Endodermal cell (in vitro differentiated cells): ENCODE results near the gene POLA2. TPM values are rescaled to one million over a fixed set of nuclear protein-coding genes. Genes with fewer than 3 reads are reported as not detected.

Experiments used
- DNase-seq: peaks from one replicate; pipeline ENCODE4 v3.0.0-alpha.2; 2017
- H3K27ac ChIP-seq: 2 replicates; pipeline ENCODE4 v1.5.1; 2013; ENCODE audit warnings: mild to moderate bottlenecking, low read depth, low read length, moderate library complexity
- H3K27me3 ChIP-seq: 2 replicates; pipeline ENCODE4 v1.6.1; 2013; ENCODE audit warnings: mild to moderate bottlenecking, low read length, moderate library complexity; ENCODE audit not compliant: insufficient read depth, control insufficient read depth, poor library complexity, severe bottlenecking
- H3K36me3 ChIP-seq: 2 replicates; pipeline ENCODE4 v1.7.0; 2013; ENCODE audit warnings: mild to moderate bottlenecking, low read length, moderate library complexity; ENCODE audit not compliant: control insufficient read depth, insufficient read depth
- H3K4me1 ChIP-seq: one replicate; pipeline ENCODE4 v1.7.0; 2013; ENCODE audit warnings: low read length; ENCODE audit not compliant: control insufficient read depth, insufficient read depth
- H3K4me3 ChIP-seq: 2 replicates; pipeline ENCODE4 v1.5.1; 2013; ENCODE audit warnings: mild to moderate bottlenecking, low read length, moderate library complexity
- H3K9ac ChIP-seq: 2 replicates; pipeline ENCODE4 v1.6.1; 2013; ENCODE audit warnings: mild to moderate bottlenecking, low read length, moderate library complexity; ENCODE audit not compliant: poor library complexity, severe bottlenecking; ENCODE audit errors: extremely low read depth
- H3K9me3 ChIP-seq: 2 replicates; pipeline ENCODE4 v1.6.1; 2013; ENCODE audit warnings: mild to moderate bottlenecking, low read length, moderate library complexity; ENCODE audit not compliant: control insufficient read depth
- H3K27ac Mint-ChIP-seq: 2 replicates; pipeline ENCODE4 v1.8.0; 2020; ENCODE audit warnings: mixed read lengths
- H3K27me3 Mint-ChIP-seq: 2 replicates; pipeline ENCODE4 v1.8.0; 2021; ENCODE audit warnings: mild to moderate bottlenecking, mixed read lengths; ENCODE audit not compliant: insufficient read depth
- H3K36me3 Mint-ChIP-seq: 2 replicates; pipeline ENCODE4 v1.8.0; 2020; ENCODE audit warnings: low read depth, mixed read lengths
- H3K4me1 Mint-ChIP-seq: 2 replicates; pipeline ENCODE4 v1.8.0; 2020; ENCODE audit warnings: mixed read lengths
- H3K4me3 Mint-ChIP-seq: 2 replicates; pipeline ENCODE4 v1.8.0; 2020; ENCODE audit warnings: mild to moderate bottlenecking, moderate library complexity, mixed read lengths
- H3K9me3 Mint-ChIP-seq: 2 replicates; pipeline ENCODE4 v1.8.0; 2020; ENCODE audit warnings: mild to moderate bottlenecking, mixed read lengths
- WGBS, 2 experiments: methylation state at CpG; one replicate each; pipeline versions ENCODE4 v1.1.5 to v1.1.7; 2013; ENCODE audit warnings: missing lambda C conversion rate in 2 of 2, mixed read lengths in 1 of 2; ENCODE audit not compliant: insufficient coverage in 1 of 2, insufficient read length in 1 of 2; 5-methylcytosine and 5-hydroxymethylcytosine counted together
- total RNA-seq, 2 donors: library from RNA; stranded (reverse); fragmentation: NEBNext Ultra II Directional in 1 of 2; extraction: Animal tissue kit (Norgen Biotek cat#: 25700) in 1 of 2; gene quantifications; 2 replicates in 1 of 2; 3 replicates in 1 of 2; pipeline ENCODE4 v1.2.1, GENCODE V29; 2021
- TF ChIP-seq, protein P1 (sequence below): fragments of 200-600 bp; sonication (generic); conservative IDR thresholded peaks from 2 replicates; pipeline ENCODE4 v1.5.0; 2021; ENCODE audit warnings: antibody characterized with exemption, mild to moderate bottlenecking

POLA2 gene
- total RNA-seq, 2 donors from 2014 or later, result 42.2 to 65.0 TPM

DNA sequence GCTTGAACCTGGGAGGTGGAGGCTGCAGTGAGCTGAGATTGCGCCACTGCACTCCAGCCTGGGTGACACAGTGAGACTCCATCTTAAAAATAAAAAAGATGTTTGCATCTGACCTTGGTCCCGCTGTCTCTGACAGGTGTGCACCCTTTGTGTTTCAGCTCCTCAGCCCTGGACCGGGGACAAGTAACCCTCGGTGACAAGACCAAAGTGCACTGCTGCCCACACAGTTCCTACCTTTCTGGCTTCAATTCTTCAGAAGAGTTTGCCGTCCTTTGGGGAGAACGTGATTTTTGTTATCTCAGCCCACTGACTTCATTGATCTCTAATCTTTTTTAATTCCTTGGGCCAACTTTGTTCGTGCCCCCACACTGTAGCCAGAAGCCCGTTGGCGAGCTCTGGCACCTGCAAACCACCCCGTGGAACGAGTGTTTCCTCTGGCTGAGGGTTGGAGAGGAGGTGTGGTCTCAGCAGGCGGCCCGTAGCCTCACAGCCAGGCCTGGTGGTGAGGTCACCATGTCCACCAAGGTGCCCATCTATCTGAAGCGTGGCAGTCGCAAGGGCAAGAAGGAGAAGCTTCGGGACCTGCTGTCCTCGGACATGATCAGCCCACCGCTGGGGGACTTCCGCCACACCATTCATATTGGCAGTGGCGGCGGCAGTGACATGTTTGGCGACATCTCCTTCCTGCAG, 58.8 kb downstream of the POLA2 start:
- Mint-ChIP-seq H3K36me3 (peaks cover 17% of the 10 kb centered on the region), H3K4me3 (no peak overlapping the region), H3K27ac (no peak overlapping the region), H3K9me3 (no peaks in the 10 kb centered on the region), H3K4me1 (peaks cover 14% of the 10 kb centered on the region), H3K27me3 (no peaks in the 10 kb centered on the region)
- no peak overlapping the region for H3K4me3 ChIP-seq
- H3K27ac ChIP-seq, result no peak overlapping the region
- no peak overlapping the region for H3K9ac ChIP-seq
- H3K9me3 ChIP-seq, result no peaks in the 10 kb centered on the region
- no peak for DNase-seq
- H3K27me3 ChIP-seq, result no peaks in the 10 kb centered on the region
- H3K36me3 ChIP-seq, result peaks cover 8% of the 10 kb centered on the region
- WGBS, 2 experiments, result 93% methylated on average over 16 to 22 of the region's 22 CpGs
- H3K4me1 ChIP-seq, result peaks cover 7% of the 10 kb centered on the region
- TF ChIP-seq, protein P1, sequence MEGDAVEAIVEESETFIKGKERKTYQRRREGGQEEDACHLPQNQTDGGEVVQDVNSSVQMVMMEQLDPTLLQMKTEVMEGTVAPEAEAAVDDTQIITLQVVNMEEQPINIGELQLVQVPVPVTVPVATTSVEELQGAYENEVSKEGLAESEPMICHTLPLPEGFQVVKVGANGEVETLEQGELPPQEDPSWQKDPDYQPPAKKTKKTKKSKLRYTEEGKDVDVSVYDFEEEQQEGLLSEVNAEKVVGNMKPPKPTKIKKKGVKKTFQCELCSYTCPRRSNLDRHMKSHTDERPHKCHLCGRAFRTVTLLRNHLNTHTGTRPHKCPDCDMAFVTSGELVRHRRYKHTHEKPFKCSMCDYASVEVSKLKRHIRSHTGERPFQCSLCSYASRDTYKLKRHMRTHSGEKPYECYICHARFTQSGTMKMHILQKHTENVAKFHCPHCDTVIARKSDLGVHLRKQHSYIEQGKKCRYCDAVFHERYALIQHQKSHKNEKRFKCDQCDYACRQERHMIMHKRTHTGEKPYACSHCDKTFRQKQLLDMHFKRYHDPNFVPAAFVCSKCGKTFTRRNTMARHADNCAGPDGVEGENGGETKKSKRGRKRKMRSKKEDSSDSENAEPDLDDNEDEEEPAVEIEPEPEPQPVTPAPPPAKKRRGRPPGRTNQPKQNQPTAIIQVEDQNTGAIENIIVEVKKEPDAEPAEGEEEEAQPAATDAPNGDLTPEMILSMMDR, result no peak

DNA sequence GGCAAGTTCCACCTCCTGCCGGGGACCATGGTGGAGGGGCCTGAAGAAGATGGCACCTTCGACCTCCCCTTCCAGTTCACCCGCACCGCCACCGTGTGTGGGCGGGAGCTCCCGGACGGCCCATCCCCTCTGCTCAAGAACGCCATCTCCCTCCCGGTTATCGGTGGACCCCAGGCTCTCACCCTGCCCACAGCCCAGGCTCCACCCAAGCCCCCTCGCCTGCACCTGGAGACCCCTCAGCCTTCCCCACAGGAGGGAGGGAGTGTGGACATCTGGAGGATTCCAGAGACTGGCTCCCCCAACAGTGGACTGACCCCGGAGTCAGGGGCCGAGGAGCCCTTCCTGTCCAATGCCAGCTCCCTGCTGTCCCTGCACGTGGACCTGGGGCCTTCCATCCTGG, 59.3 kb downstream of the POLA2 start:
- Histone ChIP-seq H3K36me3 (peaks cover 8% of the 10 kb centered on the region), H3K4me1 (peaks cover 7% of the 10 kb centered on the region), H3K4me3 (no peak overlapping the region), H3K27me3 (no peaks in the 10 kb centered on the region), H3K9ac (no peak overlapping the region), H3K9me3 (no peaks in the 10 kb centered on the region), H3K27ac (no peak overlapping the region)
- peaks cover 10% of the 10 kb centered on the region for H3K4me1 Mint-ChIP-seq
- no peak overlapping the region for H3K4me3 Mint-ChIP-seq
- DNase-seq, result no peak
- H3K27me3 Mint-ChIP-seq, result no peaks in the 10 kb centered on the region
- no peak overlapping the region for H3K27ac Mint-ChIP-seq
- H3K9me3 Mint-ChIP-seq, result no peaks in the 10 kb centered on the region
- TF ChIP-seq, protein P1, result no peak
- peaks cover 17% of the 10 kb centered on the region for H3K36me3 Mint-ChIP-seq
- 92 to 96% methylated on average over 2 to 15 of the region's 15 CpGs for WGBS, 2 experiments

DNA sequence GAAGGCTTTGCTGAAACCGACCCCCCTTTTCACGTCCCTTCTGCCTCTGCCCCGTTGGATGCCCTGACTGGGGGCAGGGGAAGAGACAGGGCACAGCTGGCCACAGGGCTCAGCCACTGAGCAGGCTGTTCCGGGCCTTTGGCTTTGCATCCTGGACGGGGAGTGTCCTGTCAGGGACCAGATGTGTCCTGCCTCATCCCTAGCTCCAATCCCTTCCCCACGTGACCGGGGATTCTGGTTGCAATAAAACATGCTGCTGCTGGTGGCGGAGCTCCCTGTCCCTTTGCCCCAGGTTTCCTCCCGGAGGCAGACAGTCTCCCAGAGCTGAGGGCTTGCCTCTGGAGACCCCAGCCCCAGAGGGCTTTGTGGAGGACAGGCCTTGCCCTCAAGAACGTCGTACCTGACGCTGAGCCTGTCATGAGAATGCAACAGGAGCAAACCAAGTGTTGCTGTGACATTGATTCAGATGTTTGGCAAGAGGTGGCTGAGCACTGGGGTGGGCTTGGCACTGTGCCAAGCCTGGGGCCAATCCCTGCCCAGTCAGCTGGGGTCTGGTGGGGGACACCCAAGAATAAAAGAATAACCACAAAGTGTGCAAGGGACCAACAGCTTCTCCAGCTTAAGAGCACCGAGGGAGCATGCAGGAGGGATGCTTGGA, 60.2 kb downstream of the POLA2 start:
- no peak overlapping the region for H3K27ac Mint-ChIP-seq

More for the DNA sequence above, 60.2 kb downstream of the POLA2 start:
- Histone ChIP-seq H3K4me1 (peaks cover 2% of the 10 kb centered on the region), H3K9me3 (no peaks in the 10 kb centered on the region), H3K9ac (no peak overlapping the region), H3K36me3 (peaks cover 8% of the 10 kb centered on the region), H3K27me3 (no peaks in the 10 kb centered on the region), H3K27ac (no peak overlapping the region), H3K4me3 (no peak overlapping the region)
- no peaks in the 10 kb centered on the region for H3K9me3 Mint-ChIP-seq
- WGBS, 2 experiments, result 93 to 95% methylated on average over 6 to 13 of the region's 13 CpGs
- H3K4me3 Mint-ChIP-seq, result no peak overlapping the region
- DNase-seq, result no peak
- no peaks in the 10 kb centered on the region for H3K27me3 Mint-ChIP-seq
- peaks cover 17% of the 10 kb centered on the region for H3K36me3 Mint-ChIP-seq
- H3K4me1 Mint-ChIP-seq, result peaks cover under 1% of the 10 kb centered on the region
- TF ChIP-seq, protein P1, result no peak
